HG03025 (cell line): ENCODE measurements around the gene FOXK2.

ENCODE experiments used
- ATAC-seq: cut with Tn5 transposase; IDR thresholded peaks from one replicate; pipeline ENCODE4 v1.9.1; 2021; ENCODE audit warnings: mild to moderate bottlenecking, moderate library complexity; ENCODE audit not compliant: unreplicated experiment, low FRiP score

Gene FOXK2

GRCh38 chr17:82630212-82630611, 110.7 kb downstream of the FOXK2 start:
- no peak for ATAC-seq

- ATAC-seq: no peak
These were observed 112.0 kb downstream of the FOXK2 start for GRCh38 chr17:82631544-82631943.

GRCh38 chr17:82632451-82632850, 112.9 kb downstream of the FOXK2 start:
- ATAC-seq: no peak

- no peak for ATAC-seq
These were observed 113.8 kb downstream of the FOXK2 start for GRCh38 chr17:82633343-82633742.

- ATAC-seq: no peak
These were observed 117.4 kb downstream of the FOXK2 start for GRCh38 chr17:82636626-82637598.

- no peak for ATAC-seq
These were observed 118.7 kb downstream of the FOXK2 start for GRCh38 chr17:82638183-82638773.

- no peak for ATAC-seq
These were observed 120.1 kb downstream of the FOXK2 start for GRCh38 chr17:82639628-82640027.

GRCh38 chr17:82640036-82640435, 120.5 kb downstream of the FOXK2 start:
- no peak for ATAC-seq

- no peak for ATAC-seq
These were observed 122.5 kb downstream of the FOXK2 start for GRCh38 chr17:82642022-82642421.

GRCh38 chr17:82644148-82644547, 124.6 kb downstream of the FOXK2 start:
- no peak for ATAC-seq

- ATAC-seq: no peak
These were observed 126.0 kb downstream of the FOXK2 start for GRCh38 chr17:82645516-82645915.

- ATAC-seq: peak; percentile 27
These were observed 128.1 kb downstream of the FOXK2 start for GRCh38 chr17:82647593-82648164.

GRCh38 chr17:82648165-82648668, 128.7 kb downstream of the FOXK2 start, which contains the start of gene WDR45B:
TSS of gene WDR45B (minus strand) at chr17:82648444. CDS start at chr17:82648340, 104 bp downstream.
- peak; percentile 70 for ATAC-seq

- ATAC-seq: no peak
These were observed 129.3 kb downstream of the FOXK2 start for GRCh38 chr17:82648742-82649331.

GRCh38 chr17:82649501-82650261, 130.1 kb downstream of the FOXK2 start:
- no peak for ATAC-seq

- no peak for ATAC-seq
These were observed 131.2 kb downstream of the FOXK2 start for GRCh38 chr17:82650723-82651122.

GRCh38 chr17:82653651-82654528, 134.4 kb downstream of the FOXK2 start:
- no peak for ATAC-seq
